Liver (tissue), 3 donors: ENCODE measurements around the gene HOXA3.

ENCODE experiments used
- FOXA1 ChIP-seq: IDR thresholded peaks from 2 replicates; pipeline ENCODE4 v1.6.1; 2016; ENCODE audit warnings: antibody characterized with exemption
- HNF4A ChIP-seq, 2 donors: conservative IDR thresholded peaks; 2 replicates each; pipeline ENCODE4 v1.6.1; 2016; ENCODE audit warnings: antibody characterized with exemption in 2 of 2, mild to moderate bottlenecking in 2 of 2
- HNF4G ChIP-seq: IDR thresholded peaks from 2 replicates; pipeline ENCODE4 v1.6.1; 2016; ENCODE audit warnings: antibody characterized with exemption
- JUND ChIP-seq, 2 donors: IDR thresholded peaks; 2 replicates each; pipeline ENCODE4 v1.6.1; 2016; ENCODE audit warnings: antibody characterized with exemption in 2 of 2
- MAX ChIP-seq: IDR thresholded peaks from 2 replicates; pipeline ENCODE4 v1.6.1; 2016; ENCODE audit warnings: antibody characterized with exemption
- RAD21 ChIP-seq, 2 donors: IDR thresholded peaks; 2 replicates each; pipeline ENCODE4 v1.6.1; 2016; ENCODE audit warnings: antibody characterized with exemption in 2 of 2, mild to moderate bottlenecking in 2 of 2
- REST ChIP-seq: IDR thresholded peaks from 2 replicates; pipeline ENCODE4 v1.6.1; 2016; ENCODE audit warnings: antibody characterized with exemption, mild to moderate bottlenecking
- SP1 ChIP-seq: IDR thresholded peaks from 2 replicates; pipeline ENCODE4 v1.6.1; 2018; ENCODE audit warnings: antibody characterized with exemption, mild to moderate bottlenecking
- YY1 ChIP-seq: IDR thresholded peaks from 2 replicates; pipeline ENCODE4 v1.6.1; 2016; ENCODE audit warnings: antibody characterized with exemption, mild to moderate bottlenecking
- TF ChIP-seq, protein P1 (sequence below): fragments of 150-350 bp; IDR thresholded peaks from 2 replicates; pipeline ENCODE4 v1.5.1; 2017; ENCODE audit warnings: improper control_type of control experiment, low read depth, low read length; ENCODE audit not compliant: missing input control
- donor health status: healthy.
- donor health status: healthy.

DNA sequence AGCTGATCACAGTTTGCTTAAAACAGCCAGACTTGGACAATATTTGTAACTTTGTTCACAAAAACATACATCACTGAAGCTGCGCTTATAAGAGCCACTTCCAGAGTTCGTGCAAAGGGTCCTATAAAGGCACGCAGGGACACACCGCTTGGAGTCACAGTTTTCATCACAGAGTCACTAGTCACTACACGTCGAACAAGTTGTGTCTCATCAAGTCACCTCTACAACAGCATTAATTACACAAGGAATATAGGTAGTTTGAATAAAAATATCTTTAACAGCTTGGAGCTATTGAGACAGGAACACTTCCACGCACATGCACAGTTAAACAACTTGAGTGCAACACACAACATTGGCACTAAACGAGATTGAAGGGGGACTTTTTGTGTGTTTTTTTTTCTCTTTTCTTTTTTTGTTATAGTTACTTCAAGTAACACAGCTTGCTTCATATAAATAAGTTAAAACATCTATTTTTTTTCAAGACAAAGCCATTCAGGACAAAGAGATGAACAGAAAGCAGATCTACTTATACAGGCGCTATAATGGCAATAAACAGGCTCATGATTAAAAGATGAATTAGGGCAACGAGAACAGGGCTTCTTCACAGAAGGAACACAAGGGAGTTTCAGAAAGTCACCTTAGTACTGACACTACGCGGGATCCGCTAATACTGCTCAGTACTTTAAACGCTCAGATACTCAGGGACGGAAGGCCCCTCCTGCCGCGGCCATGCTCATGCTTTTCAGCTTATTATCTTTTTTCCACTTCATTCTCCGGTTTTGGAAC, 11.1 kb downstream of the HOXA3 start:
- TF ChIP-seq, protein P1, sequence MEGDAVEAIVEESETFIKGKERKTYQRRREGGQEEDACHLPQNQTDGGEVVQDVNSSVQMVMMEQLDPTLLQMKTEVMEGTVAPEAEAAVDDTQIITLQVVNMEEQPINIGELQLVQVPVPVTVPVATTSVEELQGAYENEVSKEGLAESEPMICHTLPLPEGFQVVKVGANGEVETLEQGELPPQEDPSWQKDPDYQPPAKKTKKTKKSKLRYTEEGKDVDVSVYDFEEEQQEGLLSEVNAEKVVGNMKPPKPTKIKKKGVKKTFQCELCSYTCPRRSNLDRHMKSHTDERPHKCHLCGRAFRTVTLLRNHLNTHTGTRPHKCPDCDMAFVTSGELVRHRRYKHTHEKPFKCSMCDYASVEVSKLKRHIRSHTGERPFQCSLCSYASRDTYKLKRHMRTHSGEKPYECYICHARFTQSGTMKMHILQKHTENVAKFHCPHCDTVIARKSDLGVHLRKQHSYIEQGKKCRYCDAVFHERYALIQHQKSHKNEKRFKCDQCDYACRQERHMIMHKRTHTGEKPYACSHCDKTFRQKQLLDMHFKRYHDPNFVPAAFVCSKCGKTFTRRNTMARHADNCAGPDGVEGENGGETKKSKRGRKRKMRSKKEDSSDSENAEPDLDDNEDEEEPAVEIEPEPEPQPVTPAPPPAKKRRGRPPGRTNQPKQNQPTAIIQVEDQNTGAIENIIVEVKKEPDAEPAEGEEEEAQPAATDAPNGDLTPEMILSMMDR = no peak
- TF ChIP-seq SP1 = no peak
- TF ChIP-seq MAX = no peak
- no peak for TF ChIP-seq FOXA1
- TF ChIP-seq HNF4A (conservative IDR thresholded peaks at IDR 0.05) = no peak
- no peak for TF ChIP-seq YY1
- TF ChIP-seq RAD21 (IDR thresholded peaks at IDR 0.05) = no peak
- TF ChIP-seq JUND (IDR thresholded peaks at IDR 0.05) = no peak
- TF ChIP-seq HNF4G = no peak
- TF ChIP-seq REST = no peak
